GM21825 (cell line): ENCODE measurements around the gene MMP10.
"Not testable (repeated sequence)": the region's sequence is repeated elsewhere in the genome, so short reads cannot be mapped to it uniquely, and the experiment has no call there.

Experiments
- ATAC-seq: cut with Tn5 transposase; IDR thresholded peaks from one replicate; pipeline ENCODE4 v1.9.1; 2021; ENCODE audit warnings: mild to moderate bottlenecking, moderate library complexity; ENCODE audit not compliant: unreplicated experiment

MMP10 gene

GRCh38 chr11:102784380-102784779 is 4.0 kb upstream of the MMP10 start:
- no peak for ATAC-seq

DNA sequence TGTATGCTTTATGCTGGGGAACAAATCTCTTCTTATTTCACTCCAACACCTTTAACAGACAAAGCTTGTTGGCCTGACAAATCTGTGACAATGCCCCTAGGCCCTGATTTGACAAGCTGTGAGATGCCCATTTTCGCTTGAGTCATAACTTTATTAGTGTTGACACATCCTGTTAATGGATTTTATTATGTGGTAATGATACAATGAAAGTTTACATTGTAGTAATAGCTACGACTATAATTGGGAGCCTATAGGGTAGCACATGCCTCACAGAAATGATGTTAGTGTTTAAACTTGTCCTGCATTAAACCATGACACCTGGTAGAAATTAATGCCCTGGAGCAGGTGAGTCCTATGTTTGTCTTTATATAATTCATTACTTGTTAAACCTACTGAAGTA is 3.3 kb upstream of the MMP10 start:
- ATAC-seq, result no peak

- no peak for ATAC-seq
Measured at GRCh38 chr11:102783016-102783415, 2.6 kb upstream of the MMP10 start.

DNA sequence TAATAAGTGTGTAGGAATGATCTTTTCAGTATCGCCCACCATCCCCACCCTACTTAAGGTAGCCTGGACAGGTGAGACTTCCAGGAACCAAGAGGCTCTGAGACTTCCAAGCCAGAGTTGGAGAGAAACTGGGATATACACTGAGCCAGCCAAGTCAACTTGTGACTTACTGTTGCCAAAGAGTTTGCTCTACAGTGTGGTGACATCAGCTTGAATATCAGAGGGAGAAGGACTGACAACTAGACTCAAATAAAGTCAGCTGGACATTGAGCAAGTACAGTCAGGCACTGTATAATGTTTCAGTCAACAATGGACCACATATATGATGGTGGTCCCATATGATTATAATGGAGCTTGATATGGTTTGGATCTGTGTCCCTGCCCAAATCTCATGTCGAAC is 1.2 kb upstream of the MMP10 start:
- ATAC-seq, result no peak

DNA sequence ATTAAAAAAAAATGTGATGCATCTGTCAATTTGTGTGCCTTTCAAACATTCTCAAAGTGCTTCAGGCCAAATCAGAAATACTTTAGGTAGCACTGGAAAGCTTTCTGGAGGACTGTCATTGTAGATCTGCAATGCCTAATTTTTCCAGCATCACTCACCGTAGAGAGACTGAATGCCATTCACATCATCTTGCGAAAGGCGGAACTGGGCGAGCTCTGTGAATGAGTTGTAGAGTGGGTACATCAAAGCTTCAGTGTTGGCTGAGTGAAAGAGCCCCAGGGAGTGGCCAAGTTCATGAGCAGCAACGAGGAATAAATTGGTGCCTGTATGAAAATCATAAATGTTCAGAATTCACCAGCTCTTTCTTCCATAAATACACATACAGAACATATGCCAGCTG is 4.0 kb downstream of the MMP10 start:
- no peak for ATAC-seq

DNA sequence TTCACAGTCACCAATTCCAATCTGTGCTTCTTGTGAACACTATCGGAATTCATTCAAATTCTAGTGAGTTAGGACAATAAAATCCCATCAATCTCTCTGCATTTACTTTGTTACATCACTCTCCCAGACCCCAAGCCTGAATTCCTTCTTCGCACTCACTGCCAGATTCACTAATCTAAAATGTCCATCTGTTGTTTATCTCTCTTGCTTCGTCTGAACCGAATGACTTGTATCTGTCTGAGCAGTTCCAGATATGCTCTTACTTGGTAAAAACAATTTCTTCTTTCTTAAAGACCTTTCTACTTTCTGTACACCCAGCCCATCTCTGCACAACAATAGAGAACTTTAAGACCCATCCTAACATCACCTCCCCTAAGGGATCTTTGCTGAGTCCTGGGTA is 7.0 kb downstream of the MMP10 start:
- no peak for ATAC-seq

DNA sequence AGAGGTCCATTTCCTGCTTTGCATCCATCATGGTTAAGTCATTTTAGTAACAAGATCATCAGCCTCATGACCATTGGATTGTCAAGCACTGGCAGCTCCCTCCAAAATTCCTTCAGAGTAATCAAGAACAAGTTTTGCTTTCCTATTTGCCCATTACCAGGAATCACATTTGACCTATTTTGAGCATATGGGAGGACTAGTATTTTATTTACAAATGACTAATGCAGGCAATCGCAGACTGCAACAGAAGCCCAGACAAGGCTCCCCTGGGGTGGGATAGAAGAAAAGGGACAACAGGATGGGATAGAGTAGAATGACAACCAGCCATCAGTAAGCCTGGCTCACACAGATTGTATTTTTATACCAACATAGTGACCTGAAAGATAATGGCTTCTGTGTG is 9.1 kb downstream of the MMP10 start:
- no peak for ATAC-seq

- no peak for ATAC-seq
Measured at GRCh38 chr11:102770191-102770590, 10.2 kb downstream of the MMP10 start.

DNA sequence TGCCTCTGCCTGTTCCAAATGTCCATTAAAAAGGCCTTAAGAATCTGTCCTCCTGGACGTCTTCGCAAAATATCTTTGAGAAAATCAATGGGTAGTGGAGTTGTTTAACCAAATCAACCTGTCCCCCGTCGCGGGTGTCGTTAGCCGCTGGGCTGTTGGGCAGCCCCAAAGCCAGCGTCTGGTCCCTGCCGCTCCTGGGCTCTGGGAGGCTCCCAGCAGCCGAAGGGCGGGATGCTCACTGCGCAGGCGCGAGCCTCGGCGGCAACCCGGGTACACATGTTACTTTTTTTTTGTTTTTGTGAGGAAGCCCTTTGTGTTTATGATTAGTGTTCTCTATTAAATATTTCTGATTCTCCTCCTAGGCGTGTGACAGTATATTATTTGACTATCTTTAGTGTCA is 12.6 kb downstream of the MMP10 start:
- no peak for ATAC-seq

DNA sequence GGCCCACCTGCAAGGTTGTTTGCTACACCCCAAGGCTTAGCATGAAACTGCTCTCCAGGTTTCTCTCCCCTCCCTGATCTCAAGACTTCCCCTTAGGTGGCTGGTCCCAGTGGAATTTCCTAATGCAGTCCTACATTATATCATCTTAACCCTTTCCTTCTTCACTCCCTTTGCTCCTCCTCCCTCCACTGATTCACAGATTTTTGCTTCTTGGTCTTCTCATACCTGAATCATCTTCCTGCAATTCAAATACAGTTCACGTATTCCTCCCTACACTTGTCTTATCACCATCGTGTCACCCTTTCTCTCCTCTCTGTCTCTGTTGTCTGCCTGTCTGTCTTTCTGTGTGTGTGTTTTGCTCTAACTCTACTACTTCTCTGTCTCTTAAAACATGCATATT is 17.0 kb downstream of the MMP10 start:
- no peak for ATAC-seq

DNA sequence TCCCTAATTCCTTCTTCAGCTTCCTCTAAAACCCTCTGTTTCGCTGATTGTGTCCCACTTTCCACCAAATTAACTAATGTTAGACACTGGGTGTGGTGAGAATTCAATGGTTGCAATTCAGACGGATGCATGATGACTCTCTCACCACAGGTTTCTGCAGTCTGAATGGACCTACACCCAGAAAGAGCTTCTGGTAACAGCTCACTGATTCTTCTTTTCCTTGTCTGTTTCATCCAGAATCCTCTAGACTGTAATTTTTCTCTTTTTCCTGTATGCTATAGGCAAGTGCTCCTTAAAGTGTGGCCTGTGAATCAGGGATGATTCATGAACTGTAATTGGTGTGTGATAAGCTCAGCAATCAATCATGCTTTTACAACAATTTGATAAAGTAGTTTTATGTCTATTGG is 18.1 kb downstream of the MMP10 start:
- no peak for ATAC-seq

GRCh38 chr11:102761646-102762238 is 18.7 kb downstream of the MMP10 start:
- no peak for ATAC-seq

DNA sequence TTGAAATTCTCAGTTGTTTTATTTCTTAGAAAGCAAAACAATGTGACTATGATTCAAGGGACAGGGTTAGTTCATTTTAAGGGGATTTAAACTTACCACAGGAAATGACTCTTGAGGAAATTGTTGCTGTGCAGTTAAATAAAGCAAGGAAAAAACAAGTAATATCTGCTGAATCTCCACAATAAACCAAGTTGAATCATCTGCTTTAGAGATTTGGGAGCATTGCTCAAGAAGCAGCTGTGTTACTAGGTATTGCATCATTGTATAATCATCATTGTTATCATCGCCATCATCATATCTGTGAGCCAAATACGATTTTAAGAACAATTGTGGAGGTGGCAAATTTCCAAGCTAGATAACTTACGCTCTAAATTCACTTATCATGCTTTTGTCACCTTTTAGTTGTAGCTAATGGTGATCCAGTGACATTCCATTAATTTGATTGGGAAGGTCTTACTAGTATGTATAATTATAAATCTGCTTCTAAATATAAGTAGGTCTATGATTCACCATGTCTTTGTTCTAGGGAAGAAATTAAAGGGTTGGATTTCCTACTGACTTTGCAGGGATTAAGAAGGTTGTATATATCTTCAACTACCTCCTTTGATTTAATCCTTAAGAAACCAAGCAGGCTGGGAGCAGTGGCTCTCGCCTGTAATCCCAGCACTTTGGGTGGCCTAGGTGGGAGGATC is 19.9 kb downstream of the MMP10 start:
- no peak for ATAC-seq

- ATAC-seq, result no peak
Measured at GRCh38 chr11:102757823-102758549, 22.4 kb downstream of the MMP10 start.

DNA sequence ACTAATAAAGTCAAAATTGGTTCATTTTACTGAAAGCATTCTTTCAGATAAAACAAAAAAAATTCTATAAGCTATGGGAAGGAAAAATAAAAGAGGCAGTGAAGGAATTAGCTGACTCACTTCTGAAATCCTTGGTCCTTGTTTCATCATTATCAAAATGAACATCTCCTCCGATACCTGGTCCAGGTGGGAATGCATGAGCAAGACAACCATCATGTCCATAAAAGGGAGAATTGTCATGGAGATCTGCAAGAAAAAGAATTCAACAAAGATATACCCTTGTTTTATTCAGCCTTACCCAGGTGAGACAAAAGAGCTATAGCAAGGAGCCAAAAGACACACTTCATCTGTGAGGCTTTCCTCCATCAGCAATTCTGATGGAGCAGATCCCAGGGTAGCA is 27.2 kb downstream of the MMP10 start:
- ATAC-seq, result no peak

DNA sequence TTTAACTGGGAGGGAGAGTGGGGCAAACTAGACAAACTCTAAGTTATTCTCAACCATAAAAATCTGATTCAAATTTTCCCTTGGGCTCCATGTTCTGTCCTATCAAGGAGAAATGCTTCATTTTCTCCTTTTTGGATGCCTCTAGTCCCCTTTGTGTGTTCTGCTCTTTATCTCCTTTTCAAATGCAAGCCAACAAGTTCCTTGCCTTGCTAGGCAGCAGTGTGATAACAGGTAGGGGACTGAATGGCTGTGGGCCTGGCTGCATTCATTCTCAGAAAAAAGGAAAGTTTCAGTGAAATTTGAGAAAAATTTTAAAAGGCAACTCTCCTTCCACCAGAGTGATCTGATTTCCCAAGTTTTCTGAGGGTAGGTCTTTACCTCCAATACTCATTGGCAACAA is 28.8 kb downstream of the MMP10 start:
- ATAC-seq, result no peak

GRCh38 chr11:102749101-102749722 is 31.2 kb downstream of the MMP10 start:
- ATAC-seq, result no peak

- ATAC-seq, result not testable (repeated sequence)
Measured at GRCh38 chr11:102746746-102747578, 33.5 kb downstream of the MMP10 start.

GRCh38 chr11:102734650-102735049 is 45.8 kb downstream of the MMP10 start:
- ATAC-seq, result no peak

GRCh38 chr11:102733232-102733875 is 47.1 kb downstream of the MMP10 start:
- ATAC-seq, result peak; percentile 82
